ENCODE data around the gene SVIL.
"Not testable (repeated sequence)": the region's sequence is repeated elsewhere in the genome, so short reads cannot be mapped to it uniquely, and the experiment has no call there.

The SVIL gene

GRCh38 chr10:29555091-29555745, 79.6 kb downstream of the SVIL start:
- H3K27me3 ChIP-seq (ENCODE audit: insufficient read depth, insufficient read length): no peaks in the 10 kb centered on the region
- no peaks in the 10 kb centered on the region for H3K9me3 ChIP-seq (ENCODE audit: insufficient read depth, low read length)
- H3K4me3 ChIP-seq (ENCODE audit: insufficient read length, low read depth): no peak overlapping the region
- DNase-seq (ENCODE audit: low read depth, low spot score): no peak
- H3K9ac ChIP-seq (ENCODE audit: insufficient read length, low read depth): no peak overlapping the region
- H3K4me1 ChIP-seq (ENCODE audit: insufficient read depth, insufficient read length): peaks cover 7% of the 10 kb centered on the region
- peaks cover 46% of the 10 kb centered on the region for H3K36me3 ChIP-seq (ENCODE audit: insufficient read depth, insufficient read length, low read length)
- TF ChIP-seq ZNF274 (IDR thresholded peaks at IDR 0.05; ENCODE audit: low read depth, low read length): no peak
- no peak for TF ChIP-seq YY1 (IDR thresholded peaks at IDR 0.05; ENCODE audit: insufficient read depth, insufficient read length)
- TF ChIP-seq SUZ12 (IDR thresholded peaks at IDR 0.05; ENCODE audit: extremely low read depth, insufficient read depth, insufficient read length): no peak

- Histone ChIP-seq H3K36me3 (ENCODE audit: insufficient read depth, insufficient read length, low read length) (peaks cover 45% of the 10 kb centered on the region), H3K9me3 (ENCODE audit: insufficient read depth, low read length) (no peaks in the 10 kb centered on the region), H3K4me3 (ENCODE audit: insufficient read length, low read depth) (no peak overlapping the region), H3K4me1 (ENCODE audit: insufficient read depth, insufficient read length) (peaks cover 7% of the 10 kb centered on the region), H3K27me3 (ENCODE audit: insufficient read depth, insufficient read length) (no peaks in the 10 kb centered on the region), H3K9ac (ENCODE audit: insufficient read length, low read depth) (no peak overlapping the region)
- no peak for DNase-seq (ENCODE audit: low read depth, low spot score)
- no peak for TF ChIP-seq ZNF274 (IDR thresholded peaks at IDR 0.05; ENCODE audit: low read depth, low read length)
- TF ChIP-seq YY1 (IDR thresholded peaks at IDR 0.05; ENCODE audit: insufficient read depth, insufficient read length): no peak
- TF ChIP-seq SUZ12 (IDR thresholded peaks at IDR 0.05; ENCODE audit: extremely low read depth, insufficient read depth, insufficient read length): no peak
Observed at GRCh38 chr10:29554660-29555059, 80.1 kb downstream of the SVIL start.

GRCh38 chr10:29553544-29554250, 81.1 kb downstream of the SVIL start:
- no peak for TF ChIP-seq ZNF274 (IDR thresholded peaks at IDR 0.05; ENCODE audit: low read depth, low read length)
- TF ChIP-seq SUZ12 (IDR thresholded peaks at IDR 0.05; ENCODE audit: extremely low read depth, insufficient read depth, insufficient read length): no peak
- TF ChIP-seq YY1 (IDR thresholded peaks at IDR 0.05; ENCODE audit: insufficient read depth, insufficient read length): no peak
- H3K4me3 ChIP-seq (ENCODE audit: insufficient read length, low read depth): no peak overlapping the region
- H3K36me3 ChIP-seq (ENCODE audit: insufficient read depth, insufficient read length, low read length): peaks cover 40% of the 10 kb centered on the region
- no peak for DNase-seq (ENCODE audit: low read depth, low spot score)
- H3K27me3 ChIP-seq (ENCODE audit: insufficient read depth, insufficient read length): no peaks in the 10 kb centered on the region
- H3K9me3 ChIP-seq (ENCODE audit: insufficient read depth, low read length): no peaks in the 10 kb centered on the region
- peaks cover 7% of the 10 kb centered on the region for H3K4me1 ChIP-seq (ENCODE audit: insufficient read depth, insufficient read length)
- H3K9ac ChIP-seq (ENCODE audit: insufficient read length, low read depth): no peak overlapping the region

- not testable (repeated sequence) for H3K9ac ChIP-seq (ENCODE audit: insufficient read length, low read depth); H3K27me3 ChIP-seq (ENCODE audit: insufficient read depth, insufficient read length); H3K4me3 ChIP-seq (ENCODE audit: insufficient read length, low read depth); DNase-seq (ENCODE audit: low read depth, low spot score); H3K4me1 ChIP-seq (ENCODE audit: insufficient read depth, insufficient read length); H3K9me3 ChIP-seq (ENCODE audit: insufficient read depth, low read length)
- peaks cover 44% of the 10 kb centered on the region for H3K36me3 ChIP-seq (ENCODE audit: insufficient read depth, insufficient read length, low read length)
Observed at GRCh38 chr10:29553116-29553515, 81.7 kb downstream of the SVIL start.

GRCh38 chr10:29549493-29549892, 85.3 kb downstream of the SVIL start:
- not testable (repeated sequence) for H3K4me3 ChIP-seq (ENCODE audit: insufficient read length, low read depth); H3K9me3 ChIP-seq (ENCODE audit: insufficient read depth, low read length); H3K4me1 ChIP-seq (ENCODE audit: insufficient read depth, insufficient read length); H3K27me3 ChIP-seq (ENCODE audit: insufficient read depth, insufficient read length); H3K9ac ChIP-seq (ENCODE audit: insufficient read length, low read depth); DNase-seq (ENCODE audit: low read depth, low spot score)
- peaks cover 56% of the 10 kb centered on the region for H3K36me3 ChIP-seq (ENCODE audit: insufficient read depth, insufficient read length, low read length)

GRCh38 chr10:29546773-29547313, 87.9 kb downstream of the SVIL start:
- TF ChIP-seq SUZ12 (IDR thresholded peaks at IDR 0.05; ENCODE audit: extremely low read depth, insufficient read depth, insufficient read length): no peak
- TF ChIP-seq ZNF274 (IDR thresholded peaks at IDR 0.05; ENCODE audit: low read depth, low read length): no peak
- TF ChIP-seq YY1 (IDR thresholded peaks at IDR 0.05; ENCODE audit: insufficient read depth, insufficient read length): no peak

GRCh38 chr10:29545122-29545521, 89.6 kb downstream of the SVIL start:
- Histone ChIP-seq H3K4me1 (ENCODE audit: insufficient read depth, insufficient read length) (peaks cover 5% of the 10 kb centered on the region), H3K36me3 (ENCODE audit: insufficient read depth, insufficient read length, low read length) (peaks cover 53% of the 10 kb centered on the region), H3K9me3 (ENCODE audit: insufficient read depth, low read length) (no peaks in the 10 kb centered on the region), H3K4me3 (ENCODE audit: insufficient read length, low read depth) (no peak overlapping the region), H3K27me3 (ENCODE audit: insufficient read depth, insufficient read length) (no peaks in the 10 kb centered on the region), H3K9ac (ENCODE audit: insufficient read length, low read depth) (no peak overlapping the region)
- TF ChIP-seq ZNF274 (IDR thresholded peaks at IDR 0.05; ENCODE audit: low read depth, low read length) (no peak), YY1 (IDR thresholded peaks at IDR 0.05; ENCODE audit: insufficient read depth, insufficient read length) (no peak), SUZ12 (IDR thresholded peaks at IDR 0.05; ENCODE audit: extremely low read depth, insufficient read depth, insufficient read length) (no peak)
- no peak for DNase-seq (ENCODE audit: low read depth, low spot score)

More at GRCh38 chr10:29546773-29547313, 87.9 kb downstream of the SVIL start:
- no peak overlapping the region for H3K9ac ChIP-seq (ENCODE audit: insufficient read length, low read depth)
- H3K4me3 ChIP-seq (ENCODE audit: insufficient read length, low read depth): no peak overlapping the region
- H3K9me3 ChIP-seq (ENCODE audit: insufficient read depth, low read length): no peaks in the 10 kb centered on the region
- no peak for DNase-seq (ENCODE audit: low read depth, low spot score)
- H3K4me1 ChIP-seq (ENCODE audit: insufficient read depth, insufficient read length): peaks cover 2% of the 10 kb centered on the region
- no peaks in the 10 kb centered on the region for H3K27me3 ChIP-seq (ENCODE audit: insufficient read depth, insufficient read length)
- peaks cover 59% of the 10 kb centered on the region for H3K36me3 ChIP-seq (ENCODE audit: insufficient read depth, insufficient read length, low read length)
